NB4 (cell line): ENCODE data around the gene HPCAL1.

ENCODE experiments used
- MYC ChIP-seq: IDR thresholded peaks from 2 replicates; pipeline ENCODE4 v1.6.1; 2011; ENCODE audit warnings: low read depth, low read length
- POLR2A ChIP-seq: IDR thresholded peaks from 2 replicates; pipeline ENCODE4 v1.6.1; 2011; ENCODE audit warnings: mild to moderate bottlenecking; ENCODE audit not compliant: insufficient read length; ENCODE audit errors: extremely low read depth
- TF ChIP-seq, protein P1 (sequence below): IDR thresholded peaks from one replicate; pipeline ENCODE4 v1.5.1; 2012; ENCODE audit warnings: low read depth, low read length
- TF ChIP-seq, protein P2 (sequence below): IDR thresholded peaks from 2 replicates; pipeline ENCODE4 v1.6.1; 2011; ENCODE audit warnings: low read depth, low read length

DNA sequence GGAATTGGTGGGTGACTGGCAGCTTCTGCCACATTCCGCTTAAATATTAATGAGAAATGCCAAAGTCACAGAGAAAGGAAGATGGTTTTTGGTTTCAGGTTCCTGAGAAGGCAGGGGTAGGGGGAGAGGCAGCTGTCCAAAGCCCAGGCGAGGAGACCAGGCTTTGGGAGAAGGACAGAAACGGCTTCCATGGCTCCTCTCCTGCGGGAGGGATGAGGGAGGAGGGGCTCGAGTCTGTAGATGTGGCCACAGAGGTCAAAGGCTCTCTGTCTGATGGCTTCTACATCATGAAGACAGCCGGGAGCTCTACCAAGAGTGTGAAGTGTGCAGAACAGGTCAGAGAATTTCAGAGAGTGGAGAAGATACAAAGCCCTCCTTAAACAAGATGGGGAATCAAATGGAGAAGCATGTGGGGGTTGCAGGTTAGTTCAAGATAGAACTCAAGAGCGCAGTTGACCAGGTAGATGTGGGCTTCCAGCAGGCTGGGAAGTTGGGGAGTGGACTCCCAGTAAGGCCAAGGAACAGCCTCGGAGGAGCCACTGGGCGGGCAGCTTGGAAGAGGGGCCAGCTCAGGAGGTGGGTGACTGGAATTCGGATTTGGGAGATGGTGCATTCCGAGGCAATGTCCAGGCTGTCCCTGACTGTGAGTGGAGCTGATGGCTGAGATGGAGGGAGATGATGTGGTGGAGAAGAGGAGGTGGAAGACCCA, 23.8 kb upstream of the HPCAL1 start:
- TF ChIP-seq, protein P1, sequence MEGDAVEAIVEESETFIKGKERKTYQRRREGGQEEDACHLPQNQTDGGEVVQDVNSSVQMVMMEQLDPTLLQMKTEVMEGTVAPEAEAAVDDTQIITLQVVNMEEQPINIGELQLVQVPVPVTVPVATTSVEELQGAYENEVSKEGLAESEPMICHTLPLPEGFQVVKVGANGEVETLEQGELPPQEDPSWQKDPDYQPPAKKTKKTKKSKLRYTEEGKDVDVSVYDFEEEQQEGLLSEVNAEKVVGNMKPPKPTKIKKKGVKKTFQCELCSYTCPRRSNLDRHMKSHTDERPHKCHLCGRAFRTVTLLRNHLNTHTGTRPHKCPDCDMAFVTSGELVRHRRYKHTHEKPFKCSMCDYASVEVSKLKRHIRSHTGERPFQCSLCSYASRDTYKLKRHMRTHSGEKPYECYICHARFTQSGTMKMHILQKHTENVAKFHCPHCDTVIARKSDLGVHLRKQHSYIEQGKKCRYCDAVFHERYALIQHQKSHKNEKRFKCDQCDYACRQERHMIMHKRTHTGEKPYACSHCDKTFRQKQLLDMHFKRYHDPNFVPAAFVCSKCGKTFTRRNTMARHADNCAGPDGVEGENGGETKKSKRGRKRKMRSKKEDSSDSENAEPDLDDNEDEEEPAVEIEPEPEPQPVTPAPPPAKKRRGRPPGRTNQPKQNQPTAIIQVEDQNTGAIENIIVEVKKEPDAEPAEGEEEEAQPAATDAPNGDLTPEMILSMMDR: no peak
- TF ChIP-seq MYC: no peak
- no peak for TF ChIP-seq POLR2A
- TF ChIP-seq, protein P2, sequence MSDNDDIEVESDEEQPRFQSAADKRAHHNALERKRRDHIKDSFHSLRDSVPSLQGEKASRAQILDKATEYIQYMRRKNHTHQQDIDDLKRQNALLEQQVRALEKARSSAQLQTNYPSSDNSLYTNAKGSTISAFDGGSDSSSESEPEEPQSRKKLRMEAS: no peak
